ENCODE results near the gene CRYBB3.

DNA sequence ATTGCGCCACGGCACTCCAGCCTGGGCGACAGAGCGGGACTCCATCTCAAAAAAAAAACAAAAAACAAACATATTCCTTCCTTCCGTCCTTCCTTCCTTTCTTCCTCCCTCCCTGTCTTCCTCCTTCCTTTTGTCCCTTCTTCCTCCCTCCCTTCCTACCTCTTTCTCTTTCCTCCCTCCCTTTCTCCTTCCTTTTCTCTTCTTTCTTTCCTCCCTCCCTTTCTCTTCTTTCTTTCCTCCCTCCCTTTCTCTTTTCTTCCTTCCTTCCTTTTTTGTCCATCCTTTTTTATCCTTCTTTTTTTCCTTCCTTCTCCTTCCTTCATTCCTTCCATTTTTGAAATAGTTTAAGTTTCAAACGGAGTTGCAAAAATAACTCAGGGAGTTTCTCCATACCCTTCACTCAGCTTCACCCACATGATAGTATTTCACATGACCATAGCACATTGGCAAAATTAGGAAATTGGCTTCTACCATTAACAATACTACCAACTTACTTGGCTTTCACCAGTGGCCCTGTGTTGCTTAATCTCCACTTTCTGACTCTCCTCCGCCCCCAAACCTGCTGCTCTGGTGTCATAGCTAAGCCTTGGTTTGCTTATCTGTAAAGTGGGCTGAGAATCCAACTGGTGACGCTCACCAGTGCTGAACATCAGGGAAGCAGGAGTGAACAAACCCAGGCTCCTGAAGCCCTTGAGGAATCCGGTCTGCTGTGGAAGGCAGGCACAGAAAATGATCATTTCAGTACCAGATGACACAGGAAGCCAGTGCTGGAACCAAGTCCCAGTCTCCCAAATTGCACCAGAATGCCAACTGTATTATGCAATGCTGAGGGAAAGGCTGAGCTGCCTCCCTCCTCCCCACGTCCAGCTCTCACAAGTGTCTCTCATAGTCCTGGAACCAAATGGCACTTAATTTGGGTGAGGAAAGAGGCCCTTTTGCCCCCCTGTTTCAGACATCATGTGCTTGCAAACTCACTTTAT lies 17.2 kb upstream of the CRYBB3 start:
- TF ChIP-seq, protein P1, sequence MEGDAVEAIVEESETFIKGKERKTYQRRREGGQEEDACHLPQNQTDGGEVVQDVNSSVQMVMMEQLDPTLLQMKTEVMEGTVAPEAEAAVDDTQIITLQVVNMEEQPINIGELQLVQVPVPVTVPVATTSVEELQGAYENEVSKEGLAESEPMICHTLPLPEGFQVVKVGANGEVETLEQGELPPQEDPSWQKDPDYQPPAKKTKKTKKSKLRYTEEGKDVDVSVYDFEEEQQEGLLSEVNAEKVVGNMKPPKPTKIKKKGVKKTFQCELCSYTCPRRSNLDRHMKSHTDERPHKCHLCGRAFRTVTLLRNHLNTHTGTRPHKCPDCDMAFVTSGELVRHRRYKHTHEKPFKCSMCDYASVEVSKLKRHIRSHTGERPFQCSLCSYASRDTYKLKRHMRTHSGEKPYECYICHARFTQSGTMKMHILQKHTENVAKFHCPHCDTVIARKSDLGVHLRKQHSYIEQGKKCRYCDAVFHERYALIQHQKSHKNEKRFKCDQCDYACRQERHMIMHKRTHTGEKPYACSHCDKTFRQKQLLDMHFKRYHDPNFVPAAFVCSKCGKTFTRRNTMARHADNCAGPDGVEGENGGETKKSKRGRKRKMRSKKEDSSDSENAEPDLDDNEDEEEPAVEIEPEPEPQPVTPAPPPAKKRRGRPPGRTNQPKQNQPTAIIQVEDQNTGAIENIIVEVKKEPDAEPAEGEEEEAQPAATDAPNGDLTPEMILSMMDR (IDR thresholded peaks at IDR 0.05), result no peak
- TF ChIP-seq RORB (CRISPR knock-in tag; IDR thresholded peaks at IDR 0.05), result no peak
- no peak for TF ChIP-seq NR2C2 (CRISPR knock-in tag; IDR thresholded peaks at IDR 0.05)
- TF ChIP-seq ZNF121 (CRISPR knock-in tag; IDR thresholded peaks at IDR 0.05), result no peak
- TF ChIP-seq SP1 (CRISPR knock-in tag; conservative IDR thresholded peaks at IDR 0.05), result no peak
- TF ChIP-seq, protein P2, sequence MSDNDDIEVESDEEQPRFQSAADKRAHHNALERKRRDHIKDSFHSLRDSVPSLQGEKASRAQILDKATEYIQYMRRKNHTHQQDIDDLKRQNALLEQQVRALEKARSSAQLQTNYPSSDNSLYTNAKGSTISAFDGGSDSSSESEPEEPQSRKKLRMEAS (CRISPR knock-in tag; IDR thresholded peaks at IDR 0.05), result no peak
- no peak for TF ChIP-seq ELF4 (CRISPR knock-in tag; IDR thresholded peaks at IDR 0.05; ENCODE audit: low read depth)
- no peak for TF ChIP-seq CREB1 (CRISPR knock-in tag; IDR thresholded peaks at IDR 0.05)
- TF ChIP-seq, protein P3, sequence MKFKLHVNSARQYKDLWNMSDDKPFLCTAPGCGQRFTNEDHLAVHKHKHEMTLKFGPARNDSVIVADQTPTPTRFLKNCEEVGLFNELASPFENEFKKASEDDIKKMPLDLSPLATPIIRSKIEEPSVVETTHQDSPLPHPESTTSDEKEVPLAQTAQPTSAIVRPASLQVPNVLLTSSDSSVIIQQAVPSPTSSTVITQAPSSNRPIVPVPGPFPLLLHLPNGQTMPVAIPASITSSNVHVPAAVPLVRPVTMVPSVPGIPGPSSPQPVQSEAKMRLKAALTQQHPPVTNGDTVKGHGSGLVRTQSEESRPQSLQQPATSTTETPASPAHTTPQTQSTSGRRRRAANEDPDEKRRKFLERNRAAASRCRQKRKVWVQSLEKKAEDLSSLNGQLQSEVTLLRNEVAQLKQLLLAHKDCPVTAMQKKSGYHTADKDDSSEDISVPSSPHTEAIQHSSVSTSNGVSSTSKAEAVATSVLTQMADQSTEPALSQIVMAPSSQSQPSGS (CRISPR knock-in tag; IDR thresholded peaks at IDR 0.05; ENCODE audit: borderline replicate concordance, low read depth), result no peak
- TF ChIP-seq GABPB1 (CRISPR knock-in tag; IDR thresholded peaks at IDR 0.05), result no peak
- TF ChIP-seq, protein P4, sequence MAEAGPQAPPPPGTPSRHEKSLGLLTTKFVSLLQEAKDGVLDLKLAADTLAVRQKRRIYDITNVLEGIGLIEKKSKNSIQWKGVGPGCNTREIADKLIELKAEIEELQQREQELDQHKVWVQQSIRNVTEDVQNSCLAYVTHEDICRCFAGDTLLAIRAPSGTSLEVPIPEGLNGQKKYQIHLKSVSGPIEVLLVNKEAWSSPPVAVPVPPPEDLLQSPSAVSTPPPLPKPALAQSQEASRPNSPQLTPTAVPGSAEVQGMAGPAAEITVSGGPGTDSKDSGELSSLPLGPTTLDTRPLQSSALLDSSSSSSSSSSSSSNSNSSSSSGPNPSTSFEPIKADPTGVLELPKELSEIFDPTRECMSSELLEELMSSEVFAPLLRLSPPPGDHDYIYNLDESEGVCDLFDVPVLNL (CRISPR knock-in tag; IDR thresholded peaks at IDR 0.05; ENCODE audit: borderline replicate concordance, low read depth), result no peak

Data from WTC11 (cell line).